ENCODE data around the gene AGRP.

DNA sequence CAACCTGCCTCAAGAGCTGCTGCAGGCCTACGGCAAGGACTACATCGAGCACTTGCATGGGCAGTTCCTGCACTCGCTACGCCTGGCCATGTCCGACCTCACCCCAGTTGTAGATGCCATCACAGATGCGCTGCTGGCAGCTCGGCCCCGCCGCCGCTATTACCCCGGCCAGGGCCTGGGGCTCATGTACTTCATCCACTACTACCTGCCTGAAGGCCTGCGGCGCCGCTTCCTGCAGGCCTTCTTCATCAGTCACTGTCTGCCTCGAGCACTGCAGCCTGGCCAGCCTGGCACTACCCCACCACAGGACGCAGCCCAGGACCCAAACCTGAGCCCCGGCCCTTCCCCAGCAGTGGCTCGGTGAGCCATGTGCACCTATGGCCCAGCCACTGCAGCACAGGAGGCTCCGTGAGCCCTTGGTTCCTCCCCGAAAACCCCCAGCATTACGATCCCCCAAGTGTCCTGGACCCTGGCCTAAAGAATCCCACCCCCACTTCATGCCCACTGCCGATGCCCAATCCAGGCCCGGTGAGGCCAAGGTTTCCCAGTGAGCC lies 46.6 kb downstream of the AGRP start:
- TF ChIP-seq, protein P1, sequence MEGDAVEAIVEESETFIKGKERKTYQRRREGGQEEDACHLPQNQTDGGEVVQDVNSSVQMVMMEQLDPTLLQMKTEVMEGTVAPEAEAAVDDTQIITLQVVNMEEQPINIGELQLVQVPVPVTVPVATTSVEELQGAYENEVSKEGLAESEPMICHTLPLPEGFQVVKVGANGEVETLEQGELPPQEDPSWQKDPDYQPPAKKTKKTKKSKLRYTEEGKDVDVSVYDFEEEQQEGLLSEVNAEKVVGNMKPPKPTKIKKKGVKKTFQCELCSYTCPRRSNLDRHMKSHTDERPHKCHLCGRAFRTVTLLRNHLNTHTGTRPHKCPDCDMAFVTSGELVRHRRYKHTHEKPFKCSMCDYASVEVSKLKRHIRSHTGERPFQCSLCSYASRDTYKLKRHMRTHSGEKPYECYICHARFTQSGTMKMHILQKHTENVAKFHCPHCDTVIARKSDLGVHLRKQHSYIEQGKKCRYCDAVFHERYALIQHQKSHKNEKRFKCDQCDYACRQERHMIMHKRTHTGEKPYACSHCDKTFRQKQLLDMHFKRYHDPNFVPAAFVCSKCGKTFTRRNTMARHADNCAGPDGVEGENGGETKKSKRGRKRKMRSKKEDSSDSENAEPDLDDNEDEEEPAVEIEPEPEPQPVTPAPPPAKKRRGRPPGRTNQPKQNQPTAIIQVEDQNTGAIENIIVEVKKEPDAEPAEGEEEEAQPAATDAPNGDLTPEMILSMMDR (IDR thresholded peaks at IDR 0.05): no peak
- TF ChIP-seq POLR2AphosphoS5 (IDR thresholded peaks at IDR 0.05; ENCODE audit: insufficient read depth in 1 of 2, low read depth in 1 of 2) (no peak), POLR2A (IDR thresholded peaks at IDR 0.05) (no peak)

Data from vagina (tissue), 2 donors.